HepG2 (cell line): ENCODE results near the gene COQ6. TPM values are rescaled to one million over a fixed set of nuclear protein-coding genes. Genes with fewer than 3 reads are reported as not detected.
A peak's percentile ranks its signal among the peaks of the same experiment; 100 is the strongest.

Source experiments
- EHMT2 ChIP-seq: fragments of 200-600 bp; sonication (generic); IDR thresholded peaks from 2 replicates; pipeline ENCODE4 v1.7.0; 2017; ENCODE audit warnings: antibody characterized with exemption, low read depth, low read length, borderline replicate concordance
- GATAD2A ChIP-seq: IDR thresholded peaks from 2 replicates; pipeline ENCODE4 v1.6.1; 2016
- PITX1 ChIP-seq: sonication (generic); formaldehyde crosslinking; IDR thresholded peaks from 2 replicates; pipeline ENCODE4 v1.5.1; 2020; ENCODE audit warnings: mild to moderate bottlenecking, missing genetic modification reagents
- POLR2A ChIP-seq, 2 experiments: IDR thresholded peaks; 2 replicates each; pipeline ENCODE4 v1.6.1; 2011; ENCODE audit warnings: low read depth in 2 of 2, low read length in 2 of 2, mild to moderate bottlenecking in 1 of 2, moderate library complexity in 1 of 2; ENCODE audit not compliant: insufficient read depth in 1 of 2
- SOX6 ChIP-seq, 2 experiments: fragments of 450-650 bp in 1 of 2; sonication (generic) in 1 of 2; formaldehyde crosslinking in 1 of 2; IDR thresholded peaks; 2 replicates each; pipeline versions ENCODE4 v1.4.0 to v1.6.1; 2017 to 2020; ENCODE audit warnings: antibody characterized with exemption in 1 of 2, mild to moderate bottlenecking in 1 of 2, missing genetic modification reagents in 1 of 2
- ZNF10 ChIP-seq: sonication (generic); formaldehyde crosslinking; IDR thresholded peaks from 2 replicates; pipeline ENCODE4 v1.4.0; 2020; ENCODE audit warnings: mild to moderate bottlenecking, low read depth, missing genetic modification reagents, borderline replicate concordance
- ZNF143 ChIP-seq: sonication (generic); formaldehyde crosslinking; IDR thresholded peaks from 2 replicates; pipeline ENCODE4 v1.4.0; 2020; ENCODE audit warnings: missing genetic modification reagents
- ZNF260 ChIP-seq: sonication (generic); formaldehyde crosslinking; IDR thresholded peaks from 2 replicates; pipeline ENCODE4 v1.4.0; 2020; ENCODE audit warnings: missing genetic modification reagents, low read depth, mild to moderate bottlenecking, borderline replicate concordance
- ZSCAN22 ChIP-seq: sonication (generic); formaldehyde crosslinking; IDR thresholded peaks from 2 replicates; pipeline ENCODE4 v1.4.0; 2020; ENCODE audit warnings: mild to moderate bottlenecking, missing genetic modification reagents
- polyA plus RNA-seq, 8 experiments: library from polyadenylated mRNA; depleted of rRNA in 3 of 8; stranded (reverse) in 7 of 8; unstranded in 1 of 8; fragments of >200 nt; fragmentation: Illumina TruSeq in 4 of 8; extraction: Trizol in 4 of 8; gene quantifications; 2 replicates each; pipeline versions ENCODE4 v1.2.1 to v1.2.3, GENCODE V29; 2011 to 2016; ENCODE audit warnings: low read depth in 4 of 8, missing spikeins in 1 of 8, mixed read lengths in 1 of 8; ENCODE audit not compliant: insufficient read depth in 1 of 8
- total RNA-seq, 5 experiments: library from RNA; depleted of rRNA; stranded (reverse); fragments of >200 nt; fragmentation: Illumina TruSeq; extraction: Trizol; gene quantifications; 2 replicates each; pipeline ENCODE4 v1.2.3, GENCODE V29; 2016; ENCODE audit warnings: low read depth in 1 of 5
- TF ChIP-seq, protein P1 (sequence below): sonication (generic); formaldehyde crosslinking; IDR thresholded peaks from 2 replicates; pipeline ENCODE4 v1.5.1; 2020; ENCODE audit warnings: missing genetic modification reagents, mild to moderate bottlenecking, borderline replicate concordance
- TF ChIP-seq, protein P2 (sequence below): sonication (generic); formaldehyde crosslinking; IDR thresholded peaks from 2 replicates; pipeline ENCODE4 v1.4.0; 2020; ENCODE audit warnings: missing genetic modification reagents
- TF ChIP-seq, protein P3 (sequence below): IDR thresholded peaks from 2 replicates; pipeline ENCODE4 v1.4.0; 2020; ENCODE audit warnings: mild to moderate bottlenecking, missing genetic modification reagents
- TF ChIP-seq, protein P4 (sequence below): sonication (generic); formaldehyde crosslinking; IDR thresholded peaks from 2 replicates; pipeline ENCODE4 v1.4.0; 2020; ENCODE audit warnings: mild to moderate bottlenecking, missing genetic modification reagents
- TF ChIP-seq, protein P5 (sequence below): sonication (generic); formaldehyde crosslinking; IDR thresholded peaks from 2 replicates; pipeline ENCODE4 v1.5.1; 2020; ENCODE audit warnings: mild to moderate bottlenecking, missing genetic modification reagents, moderate library complexity
- TF ChIP-seq, protein P6 (sequence below): sonication (generic); formaldehyde crosslinking; IDR thresholded peaks from 2 replicates; pipeline ENCODE4 v1.5.1; 2020; ENCODE audit warnings: missing genetic modification reagents, mild to moderate bottlenecking, borderline replicate concordance
- TF ChIP-seq, protein P7 (sequence below): sonication (generic); formaldehyde crosslinking; IDR thresholded peaks from 2 replicates; pipeline ENCODE4 v1.8.1; 2023; ENCODE audit warnings: mild to moderate bottlenecking, missing genetic modification reagents

COQ6 gene
- total and polyA plus RNA-seq, 2 of the 13 experiments (the other 11 are each of a cell fraction or from before 2014, with no cell fraction given): 18.9 to 34.7 TPM

DNA sequence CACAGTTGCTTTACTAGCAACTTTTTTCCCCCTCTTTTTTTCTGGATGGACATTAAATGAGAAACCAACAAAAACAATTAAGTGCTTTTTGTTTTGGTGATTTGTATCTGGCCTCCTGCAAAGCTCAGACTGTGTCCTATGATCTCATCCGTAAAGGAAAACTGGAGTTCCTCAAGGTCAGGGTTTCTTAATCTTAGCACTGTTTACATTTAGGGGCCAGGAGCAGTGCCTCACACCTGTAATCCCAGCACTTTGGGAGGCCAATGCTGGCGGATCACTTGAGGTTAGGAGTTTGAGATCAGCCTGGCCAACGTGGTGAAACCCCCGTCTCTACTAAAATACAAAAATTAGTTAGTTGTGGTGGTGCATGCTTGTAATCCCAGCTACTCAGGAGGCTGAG is 41.0 kb downstream of the COQ6 start (continued):
- TF ChIP-seq, protein P1, sequence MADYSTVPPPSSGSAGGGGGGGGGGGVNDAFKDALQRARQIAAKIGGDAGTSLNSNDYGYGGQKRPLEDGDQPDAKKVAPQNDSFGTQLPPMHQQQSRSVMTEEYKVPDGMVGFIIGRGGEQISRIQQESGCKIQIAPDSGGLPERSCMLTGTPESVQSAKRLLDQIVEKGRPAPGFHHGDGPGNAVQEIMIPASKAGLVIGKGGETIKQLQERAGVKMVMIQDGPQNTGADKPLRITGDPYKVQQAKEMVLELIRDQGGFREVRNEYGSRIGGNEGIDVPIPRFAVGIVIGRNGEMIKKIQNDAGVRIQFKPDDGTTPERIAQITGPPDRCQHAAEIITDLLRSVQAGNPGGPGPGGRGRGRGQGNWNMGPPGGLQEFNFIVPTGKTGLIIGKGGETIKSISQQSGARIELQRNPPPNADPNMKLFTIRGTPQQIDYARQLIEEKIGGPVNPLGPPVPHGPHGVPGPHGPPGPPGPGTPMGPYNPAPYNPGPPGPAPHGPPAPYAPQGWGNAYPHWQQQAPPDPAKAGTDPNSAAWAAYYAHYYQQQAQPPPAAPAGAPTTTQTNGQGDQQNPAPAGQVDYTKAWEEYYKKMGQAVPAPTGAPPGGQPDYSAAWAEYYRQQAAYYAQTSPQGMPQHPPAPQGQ: no peak
- TF ChIP-seq PITX1 (CRISPR knock-in tag): no peak
- no peak for TF ChIP-seq ZNF10 (CRISPR knock-in tag)
- TF ChIP-seq, protein P2, sequence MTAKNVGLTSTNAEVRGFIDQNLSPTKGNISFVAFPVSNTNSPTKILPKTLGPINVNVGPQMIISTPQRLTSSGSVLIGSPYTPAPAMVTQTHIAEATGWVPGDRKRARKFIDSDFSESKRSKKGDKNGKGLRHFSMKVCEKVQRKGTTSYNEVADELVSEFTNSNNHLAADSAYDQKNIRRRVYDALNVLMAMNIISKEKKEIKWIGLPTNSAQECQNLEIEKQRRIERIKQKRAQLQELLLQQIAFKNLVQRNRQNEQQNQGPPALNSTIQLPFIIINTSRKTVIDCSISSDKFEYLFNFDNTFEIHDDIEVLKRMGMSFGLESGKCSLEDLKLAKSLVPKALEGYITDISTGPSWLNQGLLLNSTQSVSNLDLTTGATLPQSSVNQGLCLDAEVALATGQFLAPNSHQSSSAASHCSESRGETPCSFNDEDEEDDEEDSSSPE (CRISPR knock-in tag): no peak
- TF ChIP-seq, protein P3, sequence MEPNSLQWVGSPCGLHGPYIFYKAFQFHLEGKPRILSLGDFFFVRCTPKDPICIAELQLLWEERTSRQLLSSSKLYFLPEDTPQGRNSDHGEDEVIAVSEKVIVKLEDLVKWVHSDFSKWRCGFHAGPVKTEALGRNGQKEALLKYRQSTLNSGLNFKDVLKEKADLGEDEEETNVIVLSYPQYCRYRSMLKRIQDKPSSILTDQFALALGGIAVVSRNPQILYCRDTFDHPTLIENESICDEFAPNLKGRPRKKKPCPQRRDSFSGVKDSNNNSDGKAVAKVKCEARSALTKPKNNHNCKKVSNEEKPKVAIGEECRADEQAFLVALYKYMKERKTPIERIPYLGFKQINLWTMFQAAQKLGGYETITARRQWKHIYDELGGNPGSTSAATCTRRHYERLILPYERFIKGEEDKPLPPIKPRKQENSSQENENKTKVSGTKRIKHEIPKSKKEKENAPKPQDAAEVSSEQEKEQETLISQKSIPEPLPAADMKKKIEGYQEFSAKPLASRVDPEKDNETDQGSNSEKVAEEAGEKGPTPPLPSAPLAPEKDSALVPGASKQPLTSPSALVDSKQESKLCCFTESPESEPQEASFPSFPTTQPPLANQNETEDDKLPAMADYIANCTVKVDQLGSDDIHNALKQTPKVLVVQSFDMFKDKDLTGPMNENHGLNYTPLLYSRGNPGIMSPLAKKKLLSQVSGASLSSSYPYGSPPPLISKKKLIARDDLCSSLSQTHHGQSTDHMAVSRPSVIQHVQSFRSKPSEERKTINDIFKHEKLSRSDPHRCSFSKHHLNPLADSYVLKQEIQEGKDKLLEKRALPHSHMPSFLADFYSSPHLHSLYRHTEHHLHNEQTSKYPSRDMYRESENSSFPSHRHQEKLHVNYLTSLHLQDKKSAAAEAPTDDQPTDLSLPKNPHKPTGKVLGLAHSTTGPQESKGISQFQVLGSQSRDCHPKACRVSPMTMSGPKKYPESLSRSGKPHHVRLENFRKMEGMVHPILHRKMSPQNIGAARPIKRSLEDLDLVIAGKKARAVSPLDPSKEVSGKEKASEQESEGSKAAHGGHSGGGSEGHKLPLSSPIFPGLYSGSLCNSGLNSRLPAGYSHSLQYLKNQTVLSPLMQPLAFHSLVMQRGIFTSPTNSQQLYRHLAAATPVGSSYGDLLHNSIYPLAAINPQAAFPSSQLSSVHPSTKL: peak; percentile 39; the same call in 1 of the 2 replicates
- TF ChIP-seq POLR2A (IDR thresholded peaks at IDR 0.05; ENCODE audit: insufficient read depth in 1 of 2, low read depth in 2 of 2, low read length in 2 of 2): no peak
- no peak for TF ChIP-seq ZSCAN22 (CRISPR knock-in tag)
- TF ChIP-seq, protein P4, sequence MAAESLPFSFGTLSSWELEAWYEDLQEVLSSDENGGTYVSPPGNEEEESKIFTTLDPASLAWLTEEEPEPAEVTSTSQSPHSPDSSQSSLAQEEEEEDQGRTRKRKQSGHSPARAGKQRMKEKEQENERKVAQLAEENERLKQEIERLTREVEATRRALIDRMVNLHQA: no peak
- TF ChIP-seq, protein P5, sequence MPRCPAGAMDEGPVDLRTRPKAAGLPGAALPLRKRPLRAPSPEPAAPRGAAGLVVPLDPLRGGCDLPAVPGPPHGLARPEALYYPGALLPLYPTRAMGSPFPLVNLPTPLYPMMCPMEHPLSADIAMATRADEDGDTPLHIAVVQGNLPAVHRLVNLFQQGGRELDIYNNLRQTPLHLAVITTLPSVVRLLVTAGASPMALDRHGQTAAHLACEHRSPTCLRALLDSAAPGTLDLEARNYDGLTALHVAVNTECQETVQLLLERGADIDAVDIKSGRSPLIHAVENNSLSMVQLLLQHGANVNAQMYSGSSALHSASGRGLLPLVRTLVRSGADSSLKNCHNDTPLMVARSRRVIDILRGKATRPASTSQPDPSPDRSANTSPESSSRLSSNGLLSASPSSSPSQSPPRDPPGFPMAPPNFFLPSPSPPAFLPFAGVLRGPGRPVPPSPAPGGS (CRISPR knock-in tag): no peak
- TF ChIP-seq SOX6 (IDR thresholded peaks at IDR 0.05): no peak
- peak; percentile 28 for TF ChIP-seq SOX6 (CRISPR knock-in tag; IDR thresholded peaks at IDR 0.05)
- TF ChIP-seq GATAD2A (CRISPR knock-in tag): peak; percentile 26; the same call in 1 of the 2 replicates
- TF ChIP-seq, protein P6, sequence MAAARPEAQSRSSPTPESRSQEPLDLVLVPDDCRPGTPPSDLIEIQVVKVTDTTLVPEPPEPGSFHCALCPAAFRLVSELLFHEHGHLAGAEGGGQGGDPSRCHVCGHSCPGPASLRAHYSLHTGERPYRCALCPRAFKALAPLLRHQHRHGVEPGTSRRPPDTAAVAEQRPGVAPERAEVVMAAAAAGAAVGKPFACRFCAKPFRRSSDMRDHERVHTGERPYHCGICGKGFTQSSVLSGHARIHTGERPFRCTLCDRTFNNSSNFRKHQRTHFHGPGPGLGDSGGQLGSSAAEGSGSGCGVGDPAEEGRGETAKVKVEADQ (CRISPR knock-in tag): no peak
- no peak for TF ChIP-seq EHMT2
- TF ChIP-seq ZNF143 (CRISPR knock-in tag): no peak
- TF ChIP-seq, protein P7, sequence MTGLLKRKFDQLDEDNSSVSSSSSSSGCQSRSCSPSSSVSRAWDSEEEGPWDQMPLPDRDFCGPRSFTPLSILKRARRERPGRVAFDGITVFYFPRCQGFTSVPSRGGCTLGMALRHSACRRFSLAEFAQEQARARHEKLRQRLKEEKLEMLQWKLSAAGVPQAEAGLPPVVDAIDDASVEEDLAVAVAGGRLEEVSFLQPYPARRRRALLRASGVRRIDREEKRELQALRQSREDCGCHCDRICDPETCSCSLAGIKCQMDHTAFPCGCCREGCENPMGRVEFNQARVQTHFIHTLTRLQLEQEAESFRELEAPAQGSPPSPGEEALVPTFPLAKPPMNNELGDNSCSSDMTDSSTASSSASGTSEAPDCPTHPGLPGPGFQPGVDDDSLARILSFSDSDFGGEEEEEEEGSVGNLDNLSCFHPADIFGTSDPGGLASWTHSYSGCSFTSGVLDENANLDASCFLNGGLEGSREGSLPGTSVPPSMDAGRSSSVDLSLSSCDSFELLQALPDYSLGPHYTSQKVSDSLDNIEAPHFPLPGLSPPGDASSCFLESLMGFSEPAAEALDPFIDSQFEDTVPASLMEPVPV (CRISPR knock-in tag): no peak
- TF ChIP-seq ZNF260 (CRISPR knock-in tag): no peak
